Prostate gland (tissue), 2 donors: ENCODE results near the gene OR1F1. TPM values are rescaled to one million over a fixed set of nuclear protein-coding genes. Genes with fewer than 3 reads are reported as not detected.

Experiments
- DNase-seq: peaks from one replicate; pipeline ENCODE4 v3.0.0-alpha.2; 2019; ENCODE audit warnings: low spot score
- H3K27ac ChIP-seq, 2 donors: fragments of 200-600 bp; sonication (generic); 2 replicates each; pipeline ENCODE4 v1.5.1; 2017 to 2019
- H3K27me3 ChIP-seq: fragments of 200-600 bp; sonication (generic); replicated peaks from 2 replicates; pipeline ENCODE4 v1.5.1; 2019; ENCODE audit not compliant: insufficient read depth
- H3K36me3 ChIP-seq, 2 donors: fragments of 200-600 bp; sonication (generic); 1 replicate in 1 of 2; 2 replicates in 1 of 2; pipeline versions ENCODE4 v1.5.1 to v1.8.1; 2017 to 2019
- H3K4me1 ChIP-seq: fragments of 200-600 bp; sonication (generic); replicated peaks from 2 replicates; pipeline ENCODE4 v1.5.1; 2019
- H3K4me3 ChIP-seq, 2 donors: fragments of 200-600 bp; sonication (generic); 2 replicates each; pipeline ENCODE4 v1.5.1; 2017 to 2019
- H3K9me3 ChIP-seq: fragments of 200-600 bp; sonication (generic); 2 replicates; pipeline ENCODE4 v1.5.1; 2017
- POLR2A ChIP-seq: fragments of 450-650 bp; IDR thresholded peaks from one replicate; pipeline ENCODE4 v1.6.1; 2016; ENCODE audit warnings: antibody characterized with exemption, mild to moderate bottlenecking
- POLR2AphosphoS5 ChIP-seq: sonication (generic); formaldehyde crosslinking; IDR thresholded peaks from one replicate; pipeline ENCODE4 v1.6.1; 2017; ENCODE audit warnings: antibody characterized with exemption
- WGBS: methylation state at CpG from one replicate; pipeline ENCODE4 v1.1.5; 2018; 5-methylcytosine and 5-hydroxymethylcytosine counted together
- intact Hi-C: fragments of 100-400 bp; cut with DNase I; formaldehyde crosslinking; loops from one replicate; pipeline ENCODE4 v1.14.2; 2022
- total RNA-seq, 2 donors: library from RNA; depleted of rRNA; stranded (reverse); fragments of >200 nt; gene quantifications; one replicate each; pipeline ENCODE4 v1.1.0, GENCODE V29; 2016
- TF ChIP-seq, protein P1 (sequence below), 4 experiments: fragments of 200-600 bp in 2 of 4; fragments of 450-650 bp in 2 of 4; sonication (generic) in 2 of 4; IDR thresholded peaks; 1 replicate in 3 of 4; 2 replicates in 1 of 4; pipeline ENCODE4 v1.5.1; 2016 to 2019; ENCODE audit warnings: antibody characterized with exemption in 4 of 4, mild to moderate bottlenecking in 2 of 4, moderate library complexity in 2 of 4

Gene OR1F1
- total RNA-seq, 2 donors from 2014 or later: not detected

DNA sequence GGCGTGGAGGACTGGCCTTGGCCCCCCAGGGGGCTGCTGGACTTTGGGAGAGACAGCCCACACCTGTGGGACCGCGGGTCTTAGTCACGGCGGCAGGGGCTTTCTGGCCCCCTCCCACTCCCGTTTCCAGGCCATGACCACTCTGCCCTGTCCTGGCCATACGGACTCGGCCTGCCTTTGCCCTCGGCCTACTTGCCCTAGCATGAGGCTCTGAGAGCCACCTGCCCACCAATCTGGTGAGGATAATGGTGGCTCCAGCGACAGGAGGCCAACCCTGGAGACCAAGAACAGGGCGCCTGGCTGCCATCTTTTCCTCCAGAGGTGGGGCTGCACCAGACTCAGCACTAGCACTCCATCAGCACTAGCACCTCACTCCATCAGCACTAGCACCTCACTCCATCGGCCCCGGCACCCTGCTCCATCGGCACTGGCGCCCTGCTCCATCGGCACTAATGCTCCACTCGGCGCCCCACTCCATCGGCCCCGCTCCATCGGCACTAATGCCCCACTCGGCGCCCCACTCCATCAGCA, 46.2 kb upstream of the OR1F1 start:
- H3K36me3 ChIP-seq: no peaks in the 10 kb centered on the region

DNA sequence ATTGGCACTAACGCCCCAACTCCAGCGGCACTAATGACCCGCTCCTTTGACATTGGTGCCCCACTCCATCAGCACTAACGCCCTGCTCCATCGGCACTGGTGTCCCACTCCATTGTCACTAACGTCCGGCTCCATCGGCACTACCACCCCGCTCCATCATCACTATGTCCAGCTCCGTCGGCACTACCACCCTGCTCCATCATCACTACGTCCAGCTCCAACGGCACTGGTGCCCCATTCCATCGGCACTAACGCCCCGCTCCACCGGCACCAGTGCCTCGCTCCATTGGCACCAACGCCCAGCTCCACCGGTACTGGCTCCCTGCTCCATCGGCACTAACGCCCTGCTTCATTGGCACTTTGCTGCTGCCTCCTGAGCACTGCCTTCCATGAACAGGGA, 45.7 kb upstream of the OR1F1 start:
- H3K36me3 ChIP-seq: no peaks in the 10 kb centered on the region
- H3K4me1 ChIP-seq: no peaks in the 10 kb centered on the region
- TF ChIP-seq POLR2AphosphoS5 (no peak), POLR2A (no peak)
- TF ChIP-seq, protein P1, sequence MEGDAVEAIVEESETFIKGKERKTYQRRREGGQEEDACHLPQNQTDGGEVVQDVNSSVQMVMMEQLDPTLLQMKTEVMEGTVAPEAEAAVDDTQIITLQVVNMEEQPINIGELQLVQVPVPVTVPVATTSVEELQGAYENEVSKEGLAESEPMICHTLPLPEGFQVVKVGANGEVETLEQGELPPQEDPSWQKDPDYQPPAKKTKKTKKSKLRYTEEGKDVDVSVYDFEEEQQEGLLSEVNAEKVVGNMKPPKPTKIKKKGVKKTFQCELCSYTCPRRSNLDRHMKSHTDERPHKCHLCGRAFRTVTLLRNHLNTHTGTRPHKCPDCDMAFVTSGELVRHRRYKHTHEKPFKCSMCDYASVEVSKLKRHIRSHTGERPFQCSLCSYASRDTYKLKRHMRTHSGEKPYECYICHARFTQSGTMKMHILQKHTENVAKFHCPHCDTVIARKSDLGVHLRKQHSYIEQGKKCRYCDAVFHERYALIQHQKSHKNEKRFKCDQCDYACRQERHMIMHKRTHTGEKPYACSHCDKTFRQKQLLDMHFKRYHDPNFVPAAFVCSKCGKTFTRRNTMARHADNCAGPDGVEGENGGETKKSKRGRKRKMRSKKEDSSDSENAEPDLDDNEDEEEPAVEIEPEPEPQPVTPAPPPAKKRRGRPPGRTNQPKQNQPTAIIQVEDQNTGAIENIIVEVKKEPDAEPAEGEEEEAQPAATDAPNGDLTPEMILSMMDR (IDR thresholded peaks at IDR 0.05): no peak
- DNase-seq: no peak
- H3K27ac ChIP-seq: no peak overlapping the region
- H3K4me3 ChIP-seq: no peak overlapping the region
- intact Hi-C loops: no loop called here
- no peaks in the 10 kb centered on the region for H3K27me3 ChIP-seq
- H3K9me3 ChIP-seq: no peaks in the 10 kb centered on the region
- WGBS: 95% methylated on average over 22 of the region's 22 CpGs

More for the DNA sequence above, 46.2 kb upstream of the OR1F1 start:
- Histone ChIP-seq H3K27ac (no peak overlapping the region), H3K4me1 (no peaks in the 10 kb centered on the region), H3K9me3 (no peaks in the 10 kb centered on the region), H3K4me3 (no peak overlapping the region), H3K27me3 (no peaks in the 10 kb centered on the region)
- DNase-seq: no peak
- intact Hi-C loops: no loop called here
- 96% methylated on average over 23 of the region's 23 CpGs for WGBS
- TF ChIP-seq POLR2AphosphoS5 (no peak), POLR2A (no peak)
- TF ChIP-seq, protein P1 (IDR thresholded peaks at IDR 0.05): no peak

DNA sequence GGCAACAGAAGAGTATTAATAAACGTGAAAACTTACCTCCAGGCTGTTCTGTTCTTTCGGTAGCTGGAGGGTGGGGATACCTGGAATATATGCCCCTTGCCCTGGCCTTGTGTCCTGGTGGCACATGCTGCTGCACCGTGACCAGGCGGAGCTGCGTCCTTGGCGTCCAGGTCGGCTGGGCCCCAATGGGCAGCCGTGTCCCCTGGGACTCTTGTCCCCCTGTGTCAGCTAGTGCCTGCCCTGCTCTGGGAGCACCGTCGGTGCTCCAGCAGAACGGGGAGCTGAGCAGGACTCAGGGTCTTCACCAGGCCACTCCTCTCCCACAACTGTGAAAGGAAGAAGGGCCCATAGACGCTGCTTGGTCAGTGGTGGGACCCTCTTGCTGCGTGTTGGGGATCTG, 45.2 kb upstream of the OR1F1 start:
- Histone ChIP-seq H3K36me3 (no peaks in the 10 kb centered on the region), H3K27ac (no peak overlapping the region), H3K4me3 (no peak overlapping the region), H3K27me3 (no peaks in the 10 kb centered on the region), H3K4me1 (no peaks in the 10 kb centered on the region), H3K9me3 (no peaks in the 10 kb centered on the region)
- no peak for TF ChIP-seq POLR2AphosphoS5
- TF ChIP-seq, protein P1 (IDR thresholded peaks at IDR 0.05): no peak
- 90% methylated on average over 13 of the region's 13 CpGs for WGBS
- intact Hi-C loops: no loop called here
- DNase-seq: no peak

DNA sequence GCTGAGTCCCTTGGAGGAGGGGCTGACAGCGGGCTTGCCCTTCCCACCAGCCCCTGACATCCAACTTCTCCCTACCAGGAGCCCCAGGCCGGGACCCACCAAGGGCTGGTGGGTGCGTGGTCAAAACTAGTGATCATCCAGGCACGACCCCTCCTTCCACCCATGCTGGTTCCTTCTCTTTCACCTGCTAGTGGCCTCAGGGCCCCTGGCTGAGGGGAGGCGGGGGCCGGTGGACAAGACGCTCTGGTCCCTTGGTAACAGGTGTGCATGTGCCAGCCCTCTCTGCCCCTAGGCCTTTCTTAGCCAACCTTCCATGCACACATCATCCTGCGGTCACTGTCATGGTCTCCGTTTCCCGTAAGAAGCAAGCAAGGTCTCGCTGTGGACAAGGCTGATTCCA, 44.8 kb upstream of the OR1F1 start:
- DNase-seq: no peak

More for the DNA sequence above, 44.8 kb upstream of the OR1F1 start:
- 90% methylated on average over 11 of the region's 11 CpGs for WGBS
- no peaks in the 10 kb centered on the region for H3K27me3 ChIP-seq
- no peaks in the 10 kb centered on the region for H3K4me1 ChIP-seq
- H3K4me3 ChIP-seq: no peak overlapping the region
- H3K27ac ChIP-seq: no peak overlapping the region
- TF ChIP-seq, protein P1 (IDR thresholded peaks at IDR 0.05): no peak
- TF ChIP-seq POLR2A (no peak), POLR2AphosphoS5 (no peak)
- H3K9me3 ChIP-seq: no peaks in the 10 kb centered on the region
- intact Hi-C loops: no loop called here
- no peaks in the 10 kb centered on the region for H3K36me3 ChIP-seq
